ENCODE measurements around the gene GPN2. TPM values are rescaled to one million over a fixed set of nuclear protein-coding genes. Genes with fewer than 3 reads are reported as not detected.

The GPN2 gene
- total RNA-seq, 2 donors from 2014 or later, result 32.6 to 38.5 TPM

GRCh38 chr1:26829184-26829911, 60.7 kb downstream of the GPN2 start:
- Histone ChIP-seq H3K4me1 (ENCODE audit: control insufficient read depth, insufficient read depth, low read length) (peaks cover 6% of the 10 kb centered on the region), H3K4me3 (ENCODE audit: low read length) (no peak overlapping the region), H3K27ac (ENCODE audit: low read depth, low read length) (no peak overlapping the region), H3K36me3 (ENCODE audit: control insufficient read depth, insufficient read depth, low read length) (peaks cover 37% of the 10 kb centered on the region), H3K27me3 (ENCODE audit: control insufficient read depth, insufficient read depth, low read length, poor library complexity, severe bottlenecking) (no peaks in the 10 kb centered on the region), H3K9me3 (ENCODE audit: control insufficient read depth, low read length) (no peaks in the 10 kb centered on the region), H3K9ac (ENCODE audit: extremely low read depth, low read length, poor library complexity, severe bottlenecking) (no peak overlapping the region)
- Mint-ChIP-seq H3K27me3 (ENCODE audit: insufficient read depth) (no peaks in the 10 kb centered on the region), H3K36me3 (ENCODE audit: low read depth) (peaks cover 26% of the 10 kb centered on the region), H3K27ac (no peak overlapping the region), H3K9me3 (no peaks in the 10 kb centered on the region), H3K4me1 (peaks cover 50% of the 10 kb centered on the region), H3K4me3 (no peak overlapping the region)
- 77 to 85% methylated on average over 4 to 6 of the region's 6 CpGs for WGBS, 2 experiments (ENCODE audit: insufficient coverage in 1 of 2, insufficient read length in 1 of 2)
- TF ChIP-seq, protein P1, sequence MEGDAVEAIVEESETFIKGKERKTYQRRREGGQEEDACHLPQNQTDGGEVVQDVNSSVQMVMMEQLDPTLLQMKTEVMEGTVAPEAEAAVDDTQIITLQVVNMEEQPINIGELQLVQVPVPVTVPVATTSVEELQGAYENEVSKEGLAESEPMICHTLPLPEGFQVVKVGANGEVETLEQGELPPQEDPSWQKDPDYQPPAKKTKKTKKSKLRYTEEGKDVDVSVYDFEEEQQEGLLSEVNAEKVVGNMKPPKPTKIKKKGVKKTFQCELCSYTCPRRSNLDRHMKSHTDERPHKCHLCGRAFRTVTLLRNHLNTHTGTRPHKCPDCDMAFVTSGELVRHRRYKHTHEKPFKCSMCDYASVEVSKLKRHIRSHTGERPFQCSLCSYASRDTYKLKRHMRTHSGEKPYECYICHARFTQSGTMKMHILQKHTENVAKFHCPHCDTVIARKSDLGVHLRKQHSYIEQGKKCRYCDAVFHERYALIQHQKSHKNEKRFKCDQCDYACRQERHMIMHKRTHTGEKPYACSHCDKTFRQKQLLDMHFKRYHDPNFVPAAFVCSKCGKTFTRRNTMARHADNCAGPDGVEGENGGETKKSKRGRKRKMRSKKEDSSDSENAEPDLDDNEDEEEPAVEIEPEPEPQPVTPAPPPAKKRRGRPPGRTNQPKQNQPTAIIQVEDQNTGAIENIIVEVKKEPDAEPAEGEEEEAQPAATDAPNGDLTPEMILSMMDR (conservative IDR thresholded peaks at IDR 0.05), result no peak
- no peak for DNase-seq

DNA sequence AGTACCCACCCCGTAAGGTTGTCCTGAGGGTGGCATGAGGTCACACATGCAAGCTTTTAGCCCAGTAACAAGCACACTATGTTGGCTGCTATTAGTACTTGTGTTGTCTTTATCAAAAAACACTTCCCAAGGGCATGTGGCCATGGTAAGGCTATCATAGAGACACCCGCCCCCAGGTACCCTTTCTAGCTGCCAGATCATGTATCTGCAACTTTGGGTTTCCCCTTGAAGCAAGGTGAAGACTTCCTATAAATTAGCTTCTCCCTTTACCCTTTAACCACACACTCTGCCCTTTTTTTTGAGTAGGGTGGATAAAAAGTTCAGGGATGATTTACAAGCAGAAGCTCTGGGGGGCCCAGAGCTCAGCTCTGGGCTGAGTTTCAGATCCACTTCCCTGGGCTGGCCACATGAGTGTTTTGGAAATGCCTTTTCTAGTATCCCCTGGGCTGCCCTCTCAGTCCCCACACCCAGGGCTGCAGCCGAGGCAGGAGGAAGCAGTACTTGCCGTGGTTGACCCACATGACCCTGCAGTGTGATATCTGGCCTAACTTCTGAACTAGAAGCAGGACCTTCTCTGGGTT, 61.6 kb downstream of the GPN2 start:
- no peaks in the 10 kb centered on the region for H3K27me3 Mint-ChIP-seq (ENCODE audit: insufficient read depth)
- H3K36me3 ChIP-seq (ENCODE audit: control insufficient read depth, insufficient read depth, low read length), result peaks cover 30% of the 10 kb centered on the region
- H3K4me1 ChIP-seq (ENCODE audit: control insufficient read depth, insufficient read depth, low read length), result peaks cover 6% of the 10 kb centered on the region
- peak overlapping the region; percentile 40 for H3K4me3 ChIP-seq (ENCODE audit: low read length)
- H3K36me3 Mint-ChIP-seq (ENCODE audit: low read depth), result peaks cover 19% of the 10 kb centered on the region
- no peak overlapping the region for H3K27ac ChIP-seq (ENCODE audit: low read depth, low read length)
- no peaks in the 10 kb centered on the region for H3K27me3 ChIP-seq (ENCODE audit: control insufficient read depth, insufficient read depth, low read length, poor library complexity, severe bottlenecking)
- peaks cover 50% of the 10 kb centered on the region for H3K4me1 Mint-ChIP-seq
- no peak for DNase-seq
- H3K9me3 Mint-ChIP-seq, result no peaks in the 10 kb centered on the region
- no peak overlapping the region for H3K9ac ChIP-seq (ENCODE audit: extremely low read depth, low read length, poor library complexity, severe bottlenecking)
- H3K27ac Mint-ChIP-seq, result no peak overlapping the region
- no peaks in the 10 kb centered on the region for H3K9me3 ChIP-seq (ENCODE audit: control insufficient read depth, low read length)
- peak overlapping the region; percentile 78 for H3K4me3 Mint-ChIP-seq
- TF ChIP-seq, protein P1 (conservative IDR thresholded peaks at IDR 0.05), result no peak
- 84% methylated on average over 4 of the region's 4 CpGs; no CpG with 5 or more reads in 1 of the 2 experiments for WGBS, 2 experiments (ENCODE audit: insufficient coverage in 1 of 2, insufficient read length in 1 of 2)

GRCh38 chr1:26827663-26828062, 62.4 kb downstream of the GPN2 start:
- H3K4me3 Mint-ChIP-seq, result peak overlapping the region; percentile 78
- H3K27ac Mint-ChIP-seq, result no peak overlapping the region

More at GRCh38 chr1:26827663-26828062, 62.4 kb downstream of the GPN2 start:
- peak overlapping the region; percentile 39 for H3K9ac ChIP-seq (ENCODE audit: extremely low read depth, low read length, poor library complexity, severe bottlenecking)
- WGBS, 2 experiments (ENCODE audit: insufficient coverage in 1 of 2, insufficient read length in 1 of 2), result 57% methylated on average over 11 of the region's 11 CpGs
- TF ChIP-seq, protein P1 (conservative IDR thresholded peaks at IDR 0.05), result no peak
- no peak overlapping the region for H3K27ac ChIP-seq (ENCODE audit: low read depth, low read length)
- peaks cover 12% of the 10 kb centered on the region for H3K36me3 Mint-ChIP-seq (ENCODE audit: low read depth)
- H3K36me3 ChIP-seq (ENCODE audit: control insufficient read depth, insufficient read depth, low read length), result peaks cover 21% of the 10 kb centered on the region
- DNase-seq, result peak; percentile 71
- no peaks in the 10 kb centered on the region for H3K27me3 ChIP-seq (ENCODE audit: control insufficient read depth, insufficient read depth, low read length, poor library complexity, severe bottlenecking)
- H3K9me3 Mint-ChIP-seq, result peaks cover 3% of the 10 kb centered on the region
- no peaks in the 10 kb centered on the region for H3K27me3 Mint-ChIP-seq (ENCODE audit: insufficient read depth)
- peaks cover 50% of the 10 kb centered on the region for H3K4me1 Mint-ChIP-seq
- H3K4me3 ChIP-seq (ENCODE audit: low read length), result peak overlapping the region; percentile 86
- peaks cover 6% of the 10 kb centered on the region for H3K4me1 ChIP-seq (ENCODE audit: control insufficient read depth, insufficient read depth, low read length)
- H3K9me3 ChIP-seq (ENCODE audit: control insufficient read depth, low read length), result no peaks in the 10 kb centered on the region
